Daoy (cell line): ENCODE data around the gene KLHL13. TPM values are rescaled to one million over a fixed set of nuclear protein-coding genes. Genes with fewer than 3 reads are reported as not detected.
"Not testable (repeated sequence)": the region's sequence is repeated elsewhere in the genome, so short reads cannot be mapped to it uniquely, and the experiment has no call there.

Experiments
- DNase-seq: peaks from one replicate; pipeline ENCODE4 v3.0.0-alpha.2; 2015; ENCODE audit warnings: low read depth
- total RNA-seq: library from RNA; depleted of rRNA; stranded (reverse); fragments of >200 nt; shearing (Covaris generic); gene quantifications from 2 replicates; pipeline ENCODE4 v1.2.3, GENCODE V29; 2014; rRNA removed

KLHL13 gene, protein sequence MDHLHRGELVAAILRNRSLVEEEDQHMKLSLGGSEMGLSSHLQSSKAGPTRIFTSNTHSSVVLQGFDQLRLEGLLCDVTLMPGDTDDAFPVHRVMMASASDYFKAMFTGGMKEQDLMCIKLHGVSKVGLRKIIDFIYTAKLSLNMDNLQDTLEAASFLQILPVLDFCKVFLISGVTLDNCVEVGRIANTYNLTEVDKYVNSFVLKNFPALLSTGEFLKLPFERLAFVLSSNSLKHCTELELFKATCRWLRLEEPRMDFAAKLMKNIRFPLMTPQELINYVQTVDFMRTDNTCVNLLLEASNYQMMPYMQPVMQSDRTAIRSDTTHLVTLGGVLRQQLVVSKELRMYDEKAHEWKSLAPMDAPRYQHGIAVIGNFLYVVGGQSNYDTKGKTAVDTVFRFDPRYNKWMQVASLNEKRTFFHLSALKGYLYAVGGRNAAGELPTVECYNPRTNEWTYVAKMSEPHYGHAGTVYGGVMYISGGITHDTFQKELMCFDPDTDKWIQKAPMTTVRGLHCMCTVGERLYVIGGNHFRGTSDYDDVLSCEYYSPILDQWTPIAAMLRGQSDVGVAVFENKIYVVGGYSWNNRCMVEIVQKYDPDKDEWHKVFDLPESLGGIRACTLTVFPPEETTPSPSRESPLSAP
- total RNA-seq, result 4.0 and 6.6 TPM in 2 replicates

DNA sequence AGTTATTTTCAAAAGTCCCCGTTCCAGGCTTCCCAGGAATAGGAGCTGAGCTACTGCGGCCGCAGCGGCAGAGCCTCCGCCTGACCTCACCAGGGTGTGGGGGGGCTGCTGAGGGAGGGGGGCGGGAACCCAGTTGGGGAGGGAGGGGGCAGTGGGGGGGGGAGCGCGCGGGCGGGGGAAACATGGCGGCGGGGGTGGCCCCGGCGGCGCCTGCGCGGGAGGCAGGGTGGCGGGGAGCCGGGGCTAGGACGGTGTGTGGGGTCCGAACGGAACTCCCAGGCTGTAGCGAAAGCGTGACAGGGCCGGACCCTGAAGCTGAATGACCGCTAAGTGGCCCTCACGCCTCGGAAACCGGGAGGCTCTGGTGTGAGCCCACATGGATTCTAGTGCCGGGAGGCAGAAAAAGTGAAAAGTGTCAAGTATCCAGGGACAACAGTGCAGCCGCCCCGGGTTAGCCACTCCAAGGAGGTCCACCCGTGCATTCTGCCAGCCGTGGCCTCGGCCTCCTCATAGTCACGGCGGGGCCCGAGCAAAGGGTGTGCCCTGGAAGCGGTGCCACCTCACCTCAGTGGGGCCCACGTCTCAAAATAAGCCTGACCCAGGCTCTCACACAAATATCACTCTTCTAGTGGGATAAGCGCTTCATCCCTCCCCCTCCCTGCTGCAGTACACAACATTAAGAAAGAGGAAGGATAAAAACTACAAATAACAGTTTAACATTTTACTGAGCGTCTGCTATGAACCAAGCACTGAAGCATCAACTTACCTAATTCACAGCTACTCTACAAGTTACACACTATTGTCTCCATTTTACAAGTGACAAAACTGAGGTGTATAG is at the start of gene KLHL13:
TSS of gene KLHL13 (minus strand) at position 98 of the 838 bp plus-strand sequence. CDS start 88,337 bp downstream, outside the sequence.
- peak; percentile 49 for DNase-seq

DNA sequence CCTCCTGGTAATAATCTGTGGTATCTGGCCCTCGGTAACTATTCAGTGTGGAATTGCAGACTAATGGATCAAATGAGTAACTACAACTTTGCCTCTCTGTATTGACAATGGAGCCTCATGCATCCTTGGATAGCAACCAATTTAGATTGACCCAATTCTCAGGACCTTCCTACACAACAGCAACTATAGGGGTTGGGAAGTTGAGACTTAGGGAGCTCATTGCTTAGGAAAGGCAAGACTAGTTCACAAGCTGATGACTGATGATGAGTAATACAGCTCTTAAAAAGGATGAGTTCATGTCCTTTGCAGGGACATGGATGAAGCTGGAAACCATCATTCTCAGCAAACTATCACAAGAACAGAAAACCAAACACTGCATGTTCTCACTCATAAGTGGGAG is 47.5 kb upstream of the KLHL13 start:
- DNase-seq, result peak; percentile 5

DNA sequence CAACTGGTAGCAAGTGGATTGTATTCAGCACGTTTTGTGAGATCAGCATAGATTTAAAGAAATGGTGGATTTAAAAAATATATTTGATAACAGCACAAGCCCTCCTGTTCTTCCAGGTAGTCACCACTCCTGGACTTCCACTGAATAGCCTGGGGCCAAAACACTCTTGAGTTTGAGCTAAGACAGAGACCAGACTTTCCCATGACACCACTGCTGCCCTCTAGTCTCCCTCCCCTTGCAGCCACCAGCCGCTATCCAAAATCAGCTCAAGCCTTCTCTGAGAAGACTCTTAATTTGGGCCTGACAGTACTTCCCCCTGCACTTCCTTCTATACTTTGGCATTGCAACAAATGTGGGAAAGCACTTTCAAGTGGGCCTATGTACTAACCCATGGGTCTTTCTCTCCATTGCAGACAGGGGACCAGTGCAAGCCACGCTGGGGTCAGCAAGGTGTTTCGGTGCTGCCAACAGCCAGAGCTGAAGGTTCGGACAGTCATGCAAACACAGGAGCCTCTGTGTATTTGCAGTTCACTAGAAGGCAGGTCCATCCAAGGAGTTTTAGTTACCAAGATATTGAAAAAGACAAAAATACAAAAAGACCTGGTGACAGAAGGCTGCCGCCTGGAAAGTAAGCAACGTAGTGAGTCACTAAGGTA is 40.5 kb upstream of the KLHL13 start:
- DNase-seq, result no peak

DNA sequence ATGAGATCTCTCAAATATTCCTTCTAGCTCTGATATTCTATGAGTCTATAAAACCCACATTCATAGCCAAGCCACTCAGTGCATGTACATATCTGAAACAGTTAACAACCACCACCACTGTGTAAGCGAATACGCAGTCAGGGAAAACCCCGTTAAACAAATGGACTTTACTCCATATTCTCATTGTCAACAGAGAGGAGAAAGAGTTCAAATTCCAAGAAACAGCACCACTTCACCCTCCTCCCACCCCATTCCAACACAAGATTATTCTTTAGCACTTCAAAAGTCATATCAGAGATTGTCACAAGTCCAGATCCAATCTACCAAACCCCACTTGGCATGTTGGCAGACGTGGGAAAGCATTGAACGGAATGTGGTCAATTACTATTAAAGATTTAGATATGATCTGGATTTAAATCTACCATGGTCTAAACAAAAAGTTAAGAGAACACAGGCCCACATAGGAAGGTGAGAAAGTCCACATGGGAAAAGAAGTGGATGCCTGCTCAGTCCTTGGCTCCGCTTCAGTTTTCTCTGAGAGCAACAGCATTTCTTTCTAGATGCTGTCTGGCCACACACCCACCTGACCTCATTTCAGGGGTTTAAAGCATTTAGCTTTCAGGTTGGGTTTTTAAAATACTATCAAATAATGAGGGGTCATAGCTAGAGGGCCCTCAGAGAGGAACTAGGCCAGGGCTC is 39.8 kb upstream of the KLHL13 start:
- DNase-seq, result no peak

DNA sequence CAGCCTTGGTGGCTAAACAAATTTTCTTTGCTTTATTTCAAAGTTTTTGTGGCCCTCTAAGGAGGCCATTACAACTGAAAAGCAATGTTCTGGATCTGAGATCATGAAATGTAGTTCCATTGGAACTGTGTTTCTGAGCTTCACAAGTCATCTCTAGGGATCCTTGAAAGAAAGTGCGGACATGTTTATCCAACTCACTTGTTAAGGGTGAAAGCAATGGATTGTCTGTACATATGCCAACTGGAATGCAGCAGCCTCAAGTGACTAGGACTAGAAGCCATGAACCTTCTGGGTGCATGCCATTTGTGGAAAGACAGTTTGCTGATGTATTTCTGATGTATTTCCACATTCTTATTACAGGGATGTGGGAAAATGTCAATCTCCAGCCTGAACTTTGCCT is 36.7 kb upstream of the KLHL13 start:
- no peak for DNase-seq

DNA sequence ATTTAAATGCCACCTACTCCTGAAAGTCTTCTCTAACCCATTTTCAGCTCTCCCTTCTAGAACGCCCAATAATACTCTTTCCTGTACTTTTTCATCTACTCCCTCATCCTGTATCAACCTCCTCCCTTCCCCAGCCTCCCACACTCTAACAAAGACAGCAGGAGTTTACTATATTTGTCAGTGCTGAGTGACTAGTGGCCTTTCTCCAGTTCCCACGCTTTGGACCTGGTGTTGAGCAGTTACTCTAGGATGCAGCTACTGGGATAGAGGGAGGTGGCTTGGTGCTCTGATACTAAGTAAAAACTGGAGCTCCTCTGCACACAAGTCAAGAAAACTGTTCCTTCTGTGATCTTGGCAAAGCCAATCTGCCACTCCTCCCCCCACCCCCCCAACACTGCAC is 36.1 kb upstream of the KLHL13 start:
- no peak for DNase-seq

- DNase-seq, result no peak
Measured at GRCh38 chrX:118148737-118149136, 32.1 kb upstream of the KLHL13 start.

- DNase-seq, result not testable (repeated sequence)
Measured at GRCh38 chrX:118147771-118148170, 31.2 kb upstream of the KLHL13 start.

DNA sequence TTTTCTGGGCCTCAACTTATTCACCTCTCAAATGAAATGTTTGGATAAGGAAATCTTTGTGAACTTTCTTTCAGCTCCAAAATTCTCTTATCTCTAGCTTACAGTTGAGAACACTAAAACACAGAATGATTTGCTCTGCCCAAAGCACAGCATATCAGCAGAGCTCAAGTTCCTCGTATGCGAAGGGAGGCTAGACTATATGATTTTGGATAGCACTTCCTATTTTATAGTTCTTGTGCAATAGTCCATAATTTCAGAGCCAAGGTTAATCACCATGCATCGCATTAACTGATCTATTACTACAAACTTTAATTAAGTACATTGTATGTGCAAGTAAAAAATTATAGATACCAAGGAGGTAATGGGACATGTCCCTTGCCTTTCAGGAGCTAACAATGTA is 27.0 kb upstream of the KLHL13 start:
- DNase-seq, result no peak

DNA sequence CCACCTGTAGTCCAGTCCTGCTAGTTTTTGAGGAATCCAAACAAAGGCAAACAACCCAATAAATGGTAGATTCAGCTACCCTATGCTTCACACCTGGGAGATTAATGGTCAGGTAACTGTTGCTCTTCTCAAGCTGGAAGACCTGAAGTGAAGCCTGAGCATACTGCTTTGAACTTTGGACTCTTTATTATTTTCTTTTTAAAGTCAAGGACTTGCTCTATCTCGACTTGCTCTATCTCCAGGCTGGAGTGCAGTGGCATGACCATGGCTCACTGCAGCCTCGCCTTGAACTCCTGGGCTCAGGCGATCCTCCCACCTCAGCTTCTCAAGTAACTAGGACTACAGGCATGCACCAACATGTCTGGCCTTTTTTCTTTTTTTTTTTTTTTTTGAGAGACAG is 14.7 kb upstream of the KLHL13 start:
- DNase-seq, result no peak

GRCh38 chrX:118129681-118130080 is 13.1 kb upstream of the KLHL13 start:
- DNase-seq, result no peak

DNA sequence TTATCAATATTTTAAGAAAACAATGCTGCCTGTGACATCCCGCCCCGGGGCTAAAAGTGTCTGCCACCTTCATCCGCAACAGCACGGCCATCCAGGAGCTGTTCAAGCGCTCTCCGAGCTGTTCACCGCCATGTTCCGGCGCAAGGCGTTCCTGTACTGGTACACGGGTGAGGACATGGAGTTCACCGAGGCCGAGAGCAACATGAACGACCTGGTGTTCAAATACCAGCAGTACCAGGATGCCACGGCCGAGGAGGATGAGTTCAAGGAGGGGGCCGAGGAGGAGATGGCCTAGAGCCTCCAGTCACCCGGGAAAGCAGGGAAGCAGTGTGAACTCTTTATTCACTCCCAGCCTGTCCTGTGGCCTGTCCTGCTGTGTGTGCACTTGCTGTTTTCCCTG is 12.1 kb upstream of the KLHL13 start:
- no peak for DNase-seq

- no peak for DNase-seq
Measured at GRCh38 chrX:118126286-118126685, 9.7 kb upstream of the KLHL13 start.

GRCh38 chrX:118124243-118124642 is 7.6 kb upstream of the KLHL13 start:
- not testable (repeated sequence) for DNase-seq

- DNase-seq, result no peak
Measured at GRCh38 chrX:118117741-118118140, 1.1 kb upstream of the KLHL13 start.

GRCh38 chrX:118115953-118116712 is 477 bp downstream of the KLHL13 start:
- peak; percentile 17 for DNase-seq

DNA sequence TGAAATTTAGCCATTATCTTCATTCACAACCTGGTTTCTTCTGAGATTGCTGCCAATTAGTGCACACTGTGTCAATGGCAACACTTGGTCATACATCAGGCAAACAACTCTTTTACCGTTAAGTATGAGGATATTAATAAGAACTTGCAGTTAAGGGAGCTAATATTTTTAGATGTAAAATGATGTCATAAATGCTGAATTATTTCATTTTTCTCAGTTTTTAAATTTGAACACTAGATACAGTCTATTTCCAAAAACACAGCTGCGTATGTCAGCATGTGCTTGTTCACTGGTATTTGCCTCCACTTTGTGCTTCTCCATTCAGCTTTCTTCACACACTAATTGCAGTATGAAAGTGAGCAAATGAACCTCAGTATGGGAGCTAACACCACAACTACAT is 1.6 kb downstream of the KLHL13 start:
- no peak for DNase-seq

DNA sequence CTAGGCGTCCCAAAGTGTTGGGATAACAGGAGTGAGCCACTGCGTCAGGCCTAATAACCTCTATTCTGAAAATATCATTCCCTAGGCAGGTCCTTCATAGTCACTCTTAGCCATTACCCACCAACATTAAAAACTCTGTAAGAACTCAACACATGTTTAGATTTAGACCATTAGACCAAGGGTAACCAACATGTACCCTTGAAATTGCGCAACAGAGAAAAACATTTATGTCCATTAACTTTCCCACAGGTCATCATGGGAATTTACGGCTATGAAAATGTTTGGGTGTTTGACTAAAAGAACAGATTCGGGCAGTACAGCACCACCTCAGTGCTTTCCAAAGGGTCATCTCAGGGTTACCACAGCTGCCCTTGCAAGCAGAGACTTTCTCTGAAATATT is 7.5 kb downstream of the KLHL13 start:
- no peak for DNase-seq

DNA sequence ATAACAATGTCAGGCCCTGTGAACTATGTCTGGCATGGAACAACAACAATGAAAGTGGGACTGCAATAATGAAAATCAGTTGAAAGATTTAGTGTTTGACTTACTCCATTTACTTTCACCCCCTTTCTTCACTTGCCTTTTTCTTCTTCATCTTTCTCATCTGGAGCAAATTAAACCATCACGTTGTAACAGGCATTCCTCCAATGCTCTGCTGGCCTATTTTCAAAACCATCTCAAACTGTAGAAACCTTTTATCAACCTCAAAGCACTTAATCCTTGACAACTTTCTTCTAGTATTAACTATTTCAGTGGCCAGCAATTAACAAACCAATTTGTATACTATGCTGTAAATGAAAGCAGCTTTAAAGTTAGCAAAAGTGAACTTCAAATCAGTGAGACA is 8.3 kb downstream of the KLHL13 start:
- DNase-seq, result no peak

- DNase-seq, result no peak
Measured at GRCh38 chrX:118100091-118100490, 16.5 kb downstream of the KLHL13 start.
